Fibroblast of lung (primary cell): ENCODE measurements around the gene PIMREG. TPM values are rescaled to one million over a fixed set of nuclear protein-coding genes. Genes with fewer than 3 reads are reported as not detected.
"Not testable (repeated sequence)": the region's sequence is repeated elsewhere in the genome, so short reads cannot be mapped to it uniquely, and the experiment has no call there.

ENCODE experiments used
- DNase-seq, 2 donors: peaks; one replicate each; pipeline versions ENCODE4 v3.0.0 to v3.0.0-alpha.2; 2010; ENCODE audit warnings: low read depth in 2 of 2
- H2AFZ ChIP-seq: 2 replicates; pipeline ENCODE4 v1.5.1; 2012; ENCODE audit warnings: low read length, control low read depth, inconsistent platforms
- H3K27ac ChIP-seq: 2 replicates; pipeline ENCODE4 v1.5.1; 2011; ENCODE audit warnings: low read length, control low read depth; ENCODE audit not compliant: insufficient read depth
- H3K27me3 ChIP-seq: 2 replicates; pipeline ENCODE4 v1.5.1; 2011; ENCODE audit warnings: mild to moderate bottlenecking, low read length; ENCODE audit not compliant: control insufficient read depth, insufficient read depth
- H3K36me3 ChIP-seq: 2 replicates; pipeline ENCODE4 v1.5.1; 2011; ENCODE audit warnings: low read length; ENCODE audit not compliant: control insufficient read depth, insufficient read depth
- H3K4me1 ChIP-seq: 2 replicates; pipeline ENCODE4 v1.5.1; 2011; ENCODE audit warnings: low read length; ENCODE audit not compliant: control insufficient read depth, insufficient read depth; ENCODE audit errors: extremely low read depth
- H3K4me2 ChIP-seq: 2 replicates; pipeline ENCODE4 v1.5.1; 2011; ENCODE audit warnings: low read length, control low read depth; ENCODE audit not compliant: insufficient read depth; ENCODE audit errors: extremely low read depth
- H3K4me3 ChIP-seq, 4 experiments: fragments of 200-600 bp in 1 of 4; sonication (generic) in 1 of 4; replicated peaks in 1 of 4; 2 replicates each; pipeline ENCODE4 v1.5.1; 2011 to 2016; ENCODE audit warnings: low read length in 4 of 4, low read depth in 3 of 4, mild to moderate bottlenecking in 3 of 4, control low read depth in 2 of 4, inconsistent platforms in 1 of 4, mixed read lengths in 1 of 4; ENCODE audit not compliant: insufficient read depth in 1 of 4; ENCODE audit errors: control extremely low read depth in 1 of 4
- H3K79me2 ChIP-seq: 2 replicates; pipeline ENCODE4 v1.5.1; 2012; ENCODE audit warnings: mild to moderate bottlenecking, low read length, inconsistent platforms; ENCODE audit not compliant: control insufficient read depth, insufficient read depth
- H3K9ac ChIP-seq: 2 replicates; pipeline ENCODE4 v1.5.1; 2011; ENCODE audit warnings: mild to moderate bottlenecking, low read length, control low read depth; ENCODE audit not compliant: insufficient read depth
- H3K9me3 ChIP-seq: 2 replicates; pipeline ENCODE4 v1.5.1; 2012; ENCODE audit warnings: low read depth, low read length; ENCODE audit not compliant: control insufficient read depth, insufficient read depth
- H4K20me1 ChIP-seq: 2 replicates; pipeline ENCODE4 v1.5.1; 2011; ENCODE audit warnings: low read length; ENCODE audit not compliant: control insufficient read depth, insufficient read depth; ENCODE audit errors: extremely low read depth
- EZH2 ChIP-seq: IDR thresholded peaks from 2 replicates; pipeline ENCODE4 v1.5.1; 2012; ENCODE audit warnings: low read length, control low read depth, mild to moderate bottlenecking; ENCODE audit errors: missing control alignments
- polyA plus RNA-seq, 2 donors: library from polyadenylated mRNA; depleted of rRNA in 1 of 2; stranded (reverse) in 1 of 2; unstranded in 1 of 2; fragments of >200 nt; gene quantifications; 2 replicates each; pipeline ENCODE4 v1.2.1, GENCODE V29; 2011 to 2012; ENCODE audit warnings: missing spikeins in 1 of 2
- total RNA-seq: library from RNA; depleted of rRNA; stranded (reverse); fragments of >200 nt; gene quantifications from 2 replicates; pipeline ENCODE4 v1.2.1, GENCODE V29; 2014
- TF ChIP-seq, protein P1 (sequence below), 2 donors: IDR thresholded peaks in 1 of 2; conservative IDR thresholded peaks in 1 of 2; 1 replicate in 1 of 2; 2 replicates in 1 of 2; pipeline ENCODE4 v1.5.1; 2011 to 2012; ENCODE audit warnings: low read length in 2 of 2, control low read depth in 1 of 2, inconsistent platforms in 1 of 2, low read depth in 1 of 2, mild to moderate bottlenecking in 1 of 2

Gene PIMREG
- total and polyA plus RNA-seq, 2 donors (not counting 1 experiment from before 2014, with no cell fraction given) = 6.5 to 10.6 TPM

DNA sequence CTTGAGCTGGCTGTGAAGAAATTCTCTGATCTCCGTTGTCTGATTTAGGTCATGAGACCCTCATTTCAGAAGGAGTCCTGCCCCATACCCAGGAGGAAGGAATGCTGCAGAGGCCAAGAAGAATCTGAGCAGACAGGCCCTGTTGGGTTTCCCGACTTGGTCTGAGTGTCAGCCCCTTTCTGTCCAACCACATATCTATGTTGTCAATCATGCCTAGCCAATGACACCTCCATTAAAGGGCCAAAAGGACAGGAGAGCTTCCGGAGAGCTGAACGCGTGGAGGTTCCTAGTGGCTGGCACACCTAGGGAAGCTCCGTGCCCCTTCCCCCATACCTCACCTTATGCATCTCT is 37.8 kb downstream of the PIMREG start:
- H3K27me3 ChIP-seq = peaks cover 12% of the 10 kb centered on the region
- H3K4me3 ChIP-seq = no peak overlapping the region
- H3K27ac ChIP-seq = no peak overlapping the region
- no peaks in the 10 kb centered on the region for H3K9me3 ChIP-seq
- H3K36me3 ChIP-seq = no peaks in the 10 kb centered on the region
- H3K4me1 ChIP-seq = no peaks in the 10 kb centered on the region
- H4K20me1 ChIP-seq = no peaks in the 10 kb centered on the region
- DNase-seq = no peak
- no peak for TF ChIP-seq EZH2
- TF ChIP-seq, protein P1, sequence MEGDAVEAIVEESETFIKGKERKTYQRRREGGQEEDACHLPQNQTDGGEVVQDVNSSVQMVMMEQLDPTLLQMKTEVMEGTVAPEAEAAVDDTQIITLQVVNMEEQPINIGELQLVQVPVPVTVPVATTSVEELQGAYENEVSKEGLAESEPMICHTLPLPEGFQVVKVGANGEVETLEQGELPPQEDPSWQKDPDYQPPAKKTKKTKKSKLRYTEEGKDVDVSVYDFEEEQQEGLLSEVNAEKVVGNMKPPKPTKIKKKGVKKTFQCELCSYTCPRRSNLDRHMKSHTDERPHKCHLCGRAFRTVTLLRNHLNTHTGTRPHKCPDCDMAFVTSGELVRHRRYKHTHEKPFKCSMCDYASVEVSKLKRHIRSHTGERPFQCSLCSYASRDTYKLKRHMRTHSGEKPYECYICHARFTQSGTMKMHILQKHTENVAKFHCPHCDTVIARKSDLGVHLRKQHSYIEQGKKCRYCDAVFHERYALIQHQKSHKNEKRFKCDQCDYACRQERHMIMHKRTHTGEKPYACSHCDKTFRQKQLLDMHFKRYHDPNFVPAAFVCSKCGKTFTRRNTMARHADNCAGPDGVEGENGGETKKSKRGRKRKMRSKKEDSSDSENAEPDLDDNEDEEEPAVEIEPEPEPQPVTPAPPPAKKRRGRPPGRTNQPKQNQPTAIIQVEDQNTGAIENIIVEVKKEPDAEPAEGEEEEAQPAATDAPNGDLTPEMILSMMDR (conservative IDR thresholded peaks at IDR 0.05 in 1 of 2, IDR thresholded peaks at IDR 0.05 in 1 of 2; ENCODE audit: low read depth in 1 of 2, low read length in 2 of 2) = no peak
- H2AFZ ChIP-seq = no peak overlapping the region
- H3K79me2 ChIP-seq = no peaks in the 10 kb centered on the region
- H3K9ac ChIP-seq = no peak overlapping the region
- no peak overlapping the region for H3K4me2 ChIP-seq

GRCh38 chr17:6482796-6483195 is 38.5 kb downstream of the PIMREG start:
- not testable (repeated sequence) for H2AFZ ChIP-seq, H4K20me1 ChIP-seq, H3K36me3 ChIP-seq, H3K4me2 ChIP-seq, H3K4me3 ChIP-seq, H3K9me3 ChIP-seq, H3K27ac ChIP-seq, DNase-seq, H3K4me1 ChIP-seq, H3K9ac ChIP-seq, H3K79me2 ChIP-seq
- H3K27me3 ChIP-seq = peaks cover 12% of the 10 kb centered on the region

GRCh38 chr17:6483507-6483906 is 39.3 kb downstream of the PIMREG start:
- Histone ChIP-seq H3K9me3 (no peaks in the 10 kb centered on the region), H3K4me2 (no peak overlapping the region), H3K79me2 (no peaks in the 10 kb centered on the region), H3K27ac (no peak overlapping the region), H3K4me3 (no peak overlapping the region), H4K20me1 (no peaks in the 10 kb centered on the region), H3K36me3 (no peaks in the 10 kb centered on the region), H3K9ac (no peak overlapping the region), H2AFZ (no peak overlapping the region), H3K4me1 (no peaks in the 10 kb centered on the region), H3K27me3 (peaks cover 12% of the 10 kb centered on the region)
- no peak for TF ChIP-seq EZH2
- TF ChIP-seq, protein P1 (conservative IDR thresholded peaks at IDR 0.05 in 1 of 2, IDR thresholded peaks at IDR 0.05 in 1 of 2; ENCODE audit: low read depth in 1 of 2, low read length in 2 of 2) = no peak
- no peak for DNase-seq
